Measurements from ENCODE around the gene UNC13A.

The UNC13A gene

DNA sequence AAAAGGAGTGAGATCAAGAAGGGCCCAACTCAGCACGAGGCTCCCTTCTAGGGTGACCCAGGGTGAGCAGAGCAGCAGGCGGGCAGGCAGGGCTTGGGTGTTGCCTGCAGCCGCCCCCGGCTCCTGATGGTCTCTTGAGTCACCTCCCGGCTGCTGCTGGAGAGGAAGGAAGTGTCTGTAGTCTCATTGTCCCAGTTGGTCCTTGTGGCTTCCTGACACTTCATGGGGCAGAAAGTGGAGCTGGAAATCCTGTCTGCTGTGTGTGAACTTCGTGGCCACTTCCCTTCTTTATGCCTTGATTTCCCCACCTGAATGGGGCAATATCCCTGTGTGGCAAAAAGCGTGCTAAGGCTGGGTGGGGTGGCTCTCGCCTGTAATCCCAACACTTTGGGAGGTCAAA lies 33.7 kb upstream of the UNC13A start:
- peaks cover 34% of the 10 kb centered on the region for H3K36me3 ChIP-seq (ENCODE audit: control insufficient read depth, insufficient read depth, low read length)
- H3K27me3 ChIP-seq (ENCODE audit: control insufficient read depth, insufficient read depth, low read length), result no peaks in the 10 kb centered on the region
- no peak overlapping the region for H3K4me3 ChIP-seq (ENCODE audit: low read depth, low read length)
- H3K9me3 ChIP-seq (ENCODE audit: control insufficient read depth, insufficient read depth, low read length), result no peaks in the 10 kb centered on the region
- H3K4me1 ChIP-seq (ENCODE audit: control insufficient read depth, insufficient read depth, low read length), result peaks cover 5% of the 10 kb centered on the region
- H3K9ac ChIP-seq (ENCODE audit: low read depth, low read length), result no peak overlapping the region

DNA sequence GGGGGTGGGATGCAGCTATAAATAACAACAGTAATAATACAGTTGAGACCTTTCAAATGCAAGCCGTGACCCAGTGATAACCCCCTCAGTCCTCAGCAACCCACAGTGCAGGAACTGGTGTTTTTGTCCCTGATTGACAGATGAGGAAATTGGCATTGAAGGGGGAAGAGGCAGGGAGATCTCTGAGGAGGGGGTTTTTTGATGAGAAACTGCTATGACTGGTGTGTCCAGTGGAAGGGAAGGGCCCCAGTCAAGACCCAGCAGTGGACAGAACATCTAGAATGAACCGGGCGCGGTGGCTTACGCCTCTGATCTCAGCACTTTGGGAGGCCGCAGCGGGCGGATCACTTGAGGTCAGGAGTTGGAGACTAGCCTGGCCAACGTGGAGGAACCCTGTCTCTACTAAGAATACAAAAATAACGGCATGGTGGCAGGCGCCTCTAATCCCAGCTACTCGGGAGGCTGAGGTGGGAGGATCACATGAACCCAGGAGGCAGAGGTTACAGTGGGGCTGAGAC lies 33.0 kb upstream of the UNC13A start:
- no peaks in the 10 kb centered on the region for H3K27me3 ChIP-seq (ENCODE audit: control insufficient read depth, insufficient read depth, low read length)
- no peak overlapping the region for H3K4me3 ChIP-seq (ENCODE audit: low read depth, low read length)
- H3K9me3 ChIP-seq (ENCODE audit: control insufficient read depth, insufficient read depth, low read length), result no peaks in the 10 kb centered on the region
- H3K4me1 ChIP-seq (ENCODE audit: control insufficient read depth, insufficient read depth, low read length), result peaks cover 5% of the 10 kb centered on the region
- H3K9ac ChIP-seq (ENCODE audit: low read depth, low read length), result no peak overlapping the region
- peaks cover 27% of the 10 kb centered on the region for H3K36me3 ChIP-seq (ENCODE audit: control insufficient read depth, insufficient read depth, low read length)

DNA sequence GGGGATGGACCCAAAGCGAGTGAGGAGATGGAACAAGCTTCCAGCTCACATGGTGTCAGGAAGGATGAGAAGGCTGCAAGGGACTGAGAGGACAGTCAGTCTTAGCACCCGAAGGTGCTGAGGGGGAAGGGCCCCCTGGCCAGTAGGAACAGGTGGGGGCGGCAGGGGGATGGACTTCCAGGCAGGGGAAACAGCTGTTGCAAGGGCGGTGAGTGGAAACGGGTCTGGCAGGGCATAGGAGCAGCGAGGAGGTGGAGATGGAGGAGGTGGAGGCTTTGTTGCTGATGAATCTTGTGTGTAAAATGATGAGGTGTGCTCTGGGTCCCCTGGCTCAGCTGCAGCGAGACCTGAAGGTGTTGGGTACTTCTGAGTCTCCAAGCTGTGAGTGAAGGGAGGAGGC lies 32.3 kb upstream of the UNC13A start:
- no peaks in the 10 kb centered on the region for H3K27me3 ChIP-seq (ENCODE audit: control insufficient read depth, insufficient read depth, low read length)
- peaks cover 5% of the 10 kb centered on the region for H3K4me1 ChIP-seq (ENCODE audit: control insufficient read depth, insufficient read depth, low read length)
- no peaks in the 10 kb centered on the region for H3K9me3 ChIP-seq (ENCODE audit: control insufficient read depth, insufficient read depth, low read length)
- H3K36me3 ChIP-seq (ENCODE audit: control insufficient read depth, insufficient read depth, low read length), result peaks cover 22% of the 10 kb centered on the region
- H3K9ac ChIP-seq (ENCODE audit: low read depth, low read length), result peak overlapping the region; percentile 9
- peak overlapping the region; percentile 67 for H3K4me3 ChIP-seq (ENCODE audit: low read depth, low read length)

DNA sequence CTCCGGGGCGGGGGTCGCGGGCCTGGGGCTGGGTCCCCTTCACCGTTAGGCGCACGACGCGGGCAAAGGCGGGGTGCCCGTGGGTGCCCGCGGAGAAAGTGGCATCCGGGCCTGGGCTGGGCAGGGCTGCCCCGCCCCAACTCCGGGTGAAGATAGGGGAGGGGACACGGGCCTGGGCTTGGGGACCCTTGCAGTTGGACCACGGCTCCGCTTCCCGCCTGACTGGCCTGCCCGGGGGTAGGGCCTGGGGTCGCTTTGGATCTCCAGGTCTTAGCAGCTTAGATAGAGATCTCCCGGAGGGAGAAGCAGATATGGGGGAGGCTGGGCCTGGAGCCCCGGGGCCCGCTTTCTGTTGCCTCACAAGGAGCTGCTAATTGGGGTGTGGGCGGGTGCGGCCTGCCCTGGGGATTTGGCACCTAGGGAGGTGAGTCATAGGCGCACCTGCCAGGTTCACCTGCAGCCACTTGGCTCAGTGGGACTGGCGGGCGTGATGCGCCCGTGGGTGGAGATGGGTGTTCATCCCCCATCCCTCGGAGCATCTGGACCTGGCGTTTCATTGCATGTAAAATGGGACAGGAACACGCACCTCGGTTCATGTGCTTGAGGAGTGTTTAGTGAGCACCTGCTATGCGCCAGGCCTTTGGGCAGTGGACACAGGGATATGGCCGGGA lies 31.7 kb upstream of the UNC13A start:
- no peaks in the 10 kb centered on the region for H3K27me3 ChIP-seq (ENCODE audit: control insufficient read depth, insufficient read depth, low read length)
- H3K4me3 ChIP-seq (ENCODE audit: low read depth, low read length), result peak overlapping the region; percentile 67
- H3K9me3 ChIP-seq (ENCODE audit: control insufficient read depth, insufficient read depth, low read length), result no peaks in the 10 kb centered on the region
- H3K9ac ChIP-seq (ENCODE audit: low read depth, low read length), result peak overlapping the region; percentile 9
- H3K36me3 ChIP-seq (ENCODE audit: control insufficient read depth, insufficient read depth, low read length), result peaks cover 16% of the 10 kb centered on the region
- H3K4me1 ChIP-seq (ENCODE audit: control insufficient read depth, insufficient read depth, low read length), result peaks cover 5% of the 10 kb centered on the region

DNA sequence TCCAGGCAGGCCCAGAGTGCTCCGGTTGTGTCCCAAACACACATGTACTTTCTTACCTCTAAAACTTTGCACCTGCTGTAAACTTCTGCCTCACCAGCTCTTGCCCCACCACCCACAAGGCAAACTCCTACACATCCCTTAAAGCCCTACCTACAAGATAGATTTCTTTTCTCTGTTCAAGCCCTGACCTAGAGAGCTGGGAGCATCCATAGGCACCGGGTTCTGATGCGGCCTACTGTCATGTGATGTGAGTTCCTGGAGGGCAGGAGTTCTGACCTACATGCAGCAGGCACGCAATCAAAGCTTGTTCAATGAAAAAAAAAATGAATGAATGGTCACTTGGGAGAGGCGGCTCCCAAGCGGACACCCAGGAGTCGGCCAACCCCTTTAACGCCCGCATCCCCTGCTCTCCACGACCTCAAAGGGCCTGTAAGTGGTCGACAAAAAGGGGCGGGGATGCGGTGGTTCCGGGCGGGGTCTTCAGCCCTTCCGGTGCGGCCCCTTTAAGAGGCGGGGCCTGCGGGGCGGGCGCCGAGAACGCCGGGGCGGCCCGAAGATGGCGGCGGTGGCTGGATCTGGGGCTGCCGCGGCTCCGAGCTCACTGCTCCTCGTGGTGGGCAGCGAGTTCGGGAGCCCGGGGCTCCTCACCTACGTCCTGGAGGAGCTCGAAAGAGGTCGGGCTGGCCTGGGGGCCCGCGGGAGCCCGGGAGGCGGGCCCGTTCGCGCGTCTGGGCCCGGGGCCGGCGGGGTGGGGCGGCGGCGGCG lies 31.0 kb upstream of the UNC13A start, which contains the start of gene MAP1S:
TSS of gene MAP1S (plus strand) at position 534 of the 765 bp plus-strand sequence. CDS start at position 557, 23 bp downstream.
- H3K4me3 ChIP-seq (ENCODE audit: low read depth, low read length), result peak within 1 kb of the TSS; percentile 67
- H3K4me1 ChIP-seq (ENCODE audit: control insufficient read depth, insufficient read depth, low read length), result peaks cover 5% of the 10 kb centered on the region
- H3K27me3 ChIP-seq (ENCODE audit: control insufficient read depth, insufficient read depth, low read length), result no peaks in the 10 kb centered on the region
- peak within 1 kb of the TSS; percentile 9 for H3K9ac ChIP-seq (ENCODE audit: low read depth, low read length)
- peaks cover 9% of the 10 kb centered on the region for H3K36me3 ChIP-seq (ENCODE audit: control insufficient read depth, insufficient read depth, low read length)
- no peaks in the 10 kb centered on the region for H3K9me3 ChIP-seq (ENCODE audit: control insufficient read depth, insufficient read depth, low read length)

DNA sequence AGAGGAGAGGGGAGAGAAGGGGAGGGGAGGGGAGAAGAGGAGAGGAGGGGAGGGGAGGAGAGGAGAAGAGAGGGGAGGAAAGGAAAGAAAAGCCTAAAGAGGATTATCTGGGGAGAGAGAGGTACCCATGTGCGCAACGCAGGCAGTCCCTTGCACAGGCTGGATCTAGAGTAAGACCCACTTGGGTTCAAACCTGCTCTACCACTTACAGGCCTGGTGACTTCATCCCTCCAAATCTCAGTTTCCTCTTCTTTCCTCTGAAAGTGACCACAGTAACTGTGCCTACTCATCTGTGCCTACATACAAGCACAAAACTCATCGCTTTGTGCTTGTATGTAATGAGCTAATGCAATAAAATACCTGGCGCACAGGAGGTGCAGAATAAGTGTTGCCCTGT lies 30.4 kb upstream of the UNC13A start:
- no peak overlapping the region for H3K9ac ChIP-seq (ENCODE audit: low read depth, low read length)
- H3K36me3 ChIP-seq (ENCODE audit: control insufficient read depth, insufficient read depth, low read length), result peaks cover 4% of the 10 kb centered on the region
- H3K4me1 ChIP-seq (ENCODE audit: control insufficient read depth, insufficient read depth, low read length), result peaks cover 5% of the 10 kb centered on the region
- H3K9me3 ChIP-seq (ENCODE audit: control insufficient read depth, insufficient read depth, low read length), result no peaks in the 10 kb centered on the region
- H3K4me3 ChIP-seq (ENCODE audit: low read depth, low read length), result peak overlapping the region; percentile 67
- H3K27me3 ChIP-seq (ENCODE audit: control insufficient read depth, insufficient read depth, low read length), result no peaks in the 10 kb centered on the region

DNA sequence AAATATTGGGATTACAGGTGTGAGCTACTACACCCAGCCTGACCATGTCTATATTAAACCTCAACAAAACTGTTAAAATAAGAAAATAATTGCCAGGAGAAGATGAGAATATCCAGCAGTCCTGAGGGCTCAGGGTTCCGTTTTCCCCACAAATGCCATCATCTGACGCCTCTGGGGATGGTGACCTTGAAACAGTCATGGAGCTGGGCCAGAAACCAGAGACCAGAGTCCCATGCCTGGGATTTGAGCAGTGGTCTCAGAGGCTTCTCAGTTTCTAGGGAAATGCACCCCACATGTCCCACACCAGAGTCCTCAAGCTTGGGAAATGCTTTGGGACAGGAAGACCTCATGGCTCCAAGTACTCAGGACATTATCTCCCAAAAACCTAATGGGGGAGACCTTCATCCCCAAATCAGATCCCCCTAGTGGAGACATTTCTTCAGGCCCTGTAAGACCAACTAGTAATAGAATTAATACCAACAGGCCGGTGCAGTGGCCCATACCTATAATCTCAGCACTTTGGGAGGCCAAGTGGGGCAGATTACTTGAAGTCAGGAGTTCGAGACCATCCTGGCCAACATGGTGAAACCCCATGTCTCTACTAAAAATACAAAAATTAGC lies 28.3 kb upstream of the UNC13A start:
- Histone ChIP-seq H3K36me3 (ENCODE audit: control insufficient read depth, insufficient read depth, low read length) (peaks cover under 1% of the 10 kb centered on the region), H3K4me1 (ENCODE audit: control insufficient read depth, insufficient read depth, low read length) (peaks cover 5% of the 10 kb centered on the region), H3K27me3 (ENCODE audit: control insufficient read depth, insufficient read depth, low read length) (no peaks in the 10 kb centered on the region), H3K9me3 (ENCODE audit: control insufficient read depth, insufficient read depth, low read length) (no peaks in the 10 kb centered on the region), H3K4me3 (ENCODE audit: low read depth, low read length) (no peak overlapping the region), H3K9ac (ENCODE audit: low read depth, low read length) (no peak overlapping the region)

DNA sequence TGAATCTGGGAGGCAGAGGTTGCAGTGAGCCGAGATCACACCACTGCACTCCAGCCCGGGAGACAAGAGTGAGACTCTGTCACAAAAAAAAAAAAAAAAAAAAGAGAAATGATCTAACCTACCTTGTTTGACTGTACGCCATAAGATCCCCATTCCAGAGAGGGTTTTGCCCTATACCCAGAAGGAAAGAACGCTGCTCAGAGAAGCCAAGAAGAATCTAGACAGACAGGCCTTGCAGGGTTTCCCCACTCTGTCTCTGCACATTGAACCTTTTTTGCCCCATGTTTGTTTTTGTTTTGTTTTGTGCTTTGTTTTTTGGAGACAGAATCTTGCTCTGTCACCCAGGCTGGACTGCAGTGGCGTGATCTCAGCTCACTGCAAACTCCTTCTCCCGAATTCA lies 23.7 kb upstream of the UNC13A start:
- no peaks in the 10 kb centered on the region for H3K4me1 ChIP-seq (ENCODE audit: control insufficient read depth, insufficient read depth, low read length)
- H3K36me3 ChIP-seq (ENCODE audit: control insufficient read depth, insufficient read depth, low read length), result no peaks in the 10 kb centered on the region
- no peak overlapping the region for H3K4me3 ChIP-seq (ENCODE audit: low read depth, low read length)
- no peaks in the 10 kb centered on the region for H3K27me3 ChIP-seq (ENCODE audit: control insufficient read depth, insufficient read depth, low read length)
- no peaks in the 10 kb centered on the region for H3K9me3 ChIP-seq (ENCODE audit: control insufficient read depth, insufficient read depth, low read length)
- H3K9ac ChIP-seq (ENCODE audit: low read depth, low read length), result no peak overlapping the region

DNA sequence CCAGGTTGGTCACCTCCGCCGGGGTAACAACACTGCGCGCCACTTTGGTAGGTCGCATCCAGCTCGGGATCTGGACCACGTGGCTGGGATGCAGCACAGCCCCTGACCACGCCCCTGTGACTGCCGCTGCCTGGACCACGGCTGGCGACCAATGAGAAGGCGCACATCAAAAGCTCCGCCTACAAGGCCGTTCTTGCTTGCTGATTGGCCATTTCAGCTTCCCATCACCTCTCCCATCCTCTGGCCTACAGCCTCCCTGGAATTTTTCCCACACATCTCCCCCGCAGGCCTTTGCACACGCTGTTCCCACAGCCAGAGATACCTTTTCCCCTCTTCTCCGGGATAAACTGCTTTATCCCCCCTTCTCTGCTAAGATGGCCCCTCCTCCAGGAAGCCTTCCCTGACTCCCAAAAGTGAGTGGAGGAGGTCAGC lies 18.6 kb upstream of the UNC13A start:
- no peaks in the 10 kb centered on the region for H3K36me3 ChIP-seq (ENCODE audit: control insufficient read depth, insufficient read depth, low read length)
- no peak overlapping the region for H3K9ac ChIP-seq (ENCODE audit: low read depth, low read length)
- H3K4me3 ChIP-seq (ENCODE audit: low read depth, low read length), result peak overlapping the region; percentile 42
- no peaks in the 10 kb centered on the region for H3K9me3 ChIP-seq (ENCODE audit: control insufficient read depth, insufficient read depth, low read length)
- H3K4me1 ChIP-seq (ENCODE audit: control insufficient read depth, insufficient read depth, low read length), result no peaks in the 10 kb centered on the region
- H3K27me3 ChIP-seq (ENCODE audit: control insufficient read depth, insufficient read depth, low read length), result peaks cover 4% of the 10 kb centered on the region

DNA sequence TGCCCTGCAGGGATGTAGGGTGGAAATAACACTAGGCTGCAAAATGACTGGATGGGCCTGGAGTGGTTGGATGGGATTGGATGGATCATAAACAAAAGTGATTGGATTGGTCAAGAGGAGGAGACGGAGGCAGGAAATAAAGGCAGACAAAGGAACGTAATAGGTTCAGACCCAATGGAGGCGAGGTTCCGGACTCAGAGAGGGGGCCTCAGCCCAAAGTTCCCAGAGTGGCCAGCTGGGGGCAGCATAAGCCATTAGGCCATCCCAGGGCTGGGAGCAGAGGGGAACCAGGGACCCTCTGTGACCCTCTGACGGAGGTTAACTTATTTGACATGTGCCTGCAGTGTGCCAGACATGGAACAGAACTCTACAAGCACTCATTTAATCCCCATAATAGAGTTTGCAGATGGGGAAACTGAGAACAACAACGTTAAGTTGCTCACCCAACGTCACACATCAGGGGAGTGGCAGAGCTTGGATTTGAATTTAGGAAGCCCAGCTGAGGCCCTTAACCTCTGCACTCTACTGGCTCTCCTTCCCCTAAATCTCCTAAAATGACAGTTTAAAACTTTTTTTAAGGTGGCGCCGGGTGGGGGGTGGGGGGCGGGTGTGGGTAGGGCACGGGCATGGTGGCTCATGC lies 15.8 kb upstream of the UNC13A start:
- Histone ChIP-seq H3K4me3 (ENCODE audit: low read depth, low read length) (no peak overlapping the region), H3K9ac (ENCODE audit: low read depth, low read length) (no peak overlapping the region), H3K36me3 (ENCODE audit: control insufficient read depth, insufficient read depth, low read length) (no peaks in the 10 kb centered on the region), H3K4me1 (ENCODE audit: control insufficient read depth, insufficient read depth, low read length) (no peaks in the 10 kb centered on the region), H3K9me3 (ENCODE audit: control insufficient read depth, insufficient read depth, low read length) (no peaks in the 10 kb centered on the region), H3K27me3 (ENCODE audit: control insufficient read depth, insufficient read depth, low read length) (peaks cover 4% of the 10 kb centered on the region)

DNA sequence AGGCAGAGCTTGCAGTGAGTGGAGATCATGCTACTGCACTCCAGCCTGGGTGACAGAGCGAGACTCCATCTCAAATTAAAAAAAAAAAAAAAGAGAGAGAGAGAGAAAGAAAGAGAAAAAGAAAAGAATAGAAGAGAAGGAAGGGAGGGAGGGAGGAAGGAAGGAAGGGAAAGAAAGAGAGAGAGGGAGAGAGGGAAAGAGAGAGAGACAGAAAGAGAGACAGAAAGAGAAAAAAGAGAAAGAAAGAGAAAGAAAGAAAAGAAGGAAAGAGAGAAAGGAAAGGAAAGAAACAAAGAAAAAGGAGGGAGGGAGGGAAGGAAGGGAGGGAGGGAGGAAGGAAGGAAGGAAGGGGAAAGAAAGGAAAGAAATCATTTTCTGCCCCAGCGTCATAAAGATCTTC lies 7.0 kb upstream of the UNC13A start:
- no peaks in the 10 kb centered on the region for H3K9me3 ChIP-seq (ENCODE audit: control insufficient read depth, insufficient read depth, low read length)
- peaks cover 3% of the 10 kb centered on the region for H3K27me3 ChIP-seq (ENCODE audit: control insufficient read depth, insufficient read depth, low read length)
- H3K9ac ChIP-seq (ENCODE audit: low read depth, low read length), result no peak overlapping the region
- H3K36me3 ChIP-seq (ENCODE audit: control insufficient read depth, insufficient read depth, low read length), result no peaks in the 10 kb centered on the region
- H3K4me3 ChIP-seq (ENCODE audit: low read depth, low read length), result no peak overlapping the region
- no peaks in the 10 kb centered on the region for H3K4me1 ChIP-seq (ENCODE audit: control insufficient read depth, insufficient read depth, low read length)

Measured in iPS-15b (cell line).